ENCODE measurements around the gene C13orf46.

C13orf46 gene

GRCh38 chr13:113997845-113998751 lies 24.2 kb upstream of the C13orf46 start:
- ChIA-PET CTCF (interaction anchor here (1.0 kb wide), 1 partner anchor 45 kb away, joined by 3 read pairs; no protein-coding TSS in a partner anchor), POLR2A (no interaction called here)

GRCh38 chr13:113996912-113997745 lies 23.3 kb upstream of the C13orf46 start:
- POLR2A ChIA-PET = no interaction called here
- CTCF ChIA-PET = interaction anchor here (1.0 kb wide), 1 partner anchor 44 kb away, joined by 3 read pairs; no protein-coding TSS in a partner anchor
- Histone ChIP-seq H3K27me3 (replicated peaks in 2 of 5; ENCODE audit: control insufficient read depth in 4 of 5, insufficient read depth in 5 of 5, low read length in 4 of 5) (no peaks in the 10 kb centered on the region), H3K36me3 (ENCODE audit: control insufficient read depth in 4 of 4, insufficient read depth in 4 of 4, low read length in 3 of 4) (peaks cover 0 to 61% (median 29%) of the 10 kb centered on the region in 4 experiments), H3K4me1 (ENCODE audit: control extremely low read depth in 1 of 4, control insufficient read depth in 4 of 4, insufficient read depth in 4 of 4, low read length in 3 of 4) (no peaks in the 10 kb centered on the region), H3K27ac (ENCODE audit: insufficient read depth in 1 of 2, low read depth in 1 of 2, low read length in 2 of 2, poor library complexity in 1 of 2, severe bottlenecking in 2 of 2) (no peak overlapping the region), H3K4me3 (ENCODE audit: control insufficient read depth in 1 of 7, extremely low read depth in 1 of 7, insufficient read depth in 4 of 7, low read depth in 2 of 7, low read length in 6 of 7) (no peak overlapping the region), H3K9me3 (ENCODE audit: control extremely low read depth in 1 of 5, control insufficient read depth in 4 of 5, insufficient read depth in 2 of 5, low read depth in 1 of 5, low read length in 4 of 5) (no peaks in the 10 kb centered on the region)
- 96% methylated on average over 11 of the region's 13 CpGs for WGBS (ENCODE audit: insufficient coverage)
- no peak for DNase-seq

More at GRCh38 chr13:113997845-113998751, 24.2 kb upstream of the C13orf46 start:
- WGBS (ENCODE audit: insufficient coverage) = 95% methylated on average over 29 of the region's 29 CpGs
- Histone ChIP-seq H3K27me3 (replicated peaks in 2 of 5; ENCODE audit: control insufficient read depth in 4 of 5, insufficient read depth in 5 of 5, low read length in 4 of 5) (no peaks in the 10 kb centered on the region), H3K4me1 (ENCODE audit: control extremely low read depth in 1 of 4, control insufficient read depth in 4 of 4, insufficient read depth in 4 of 4, low read length in 3 of 4) (no peaks in the 10 kb centered on the region), H3K27ac (ENCODE audit: insufficient read depth in 1 of 2, low read depth in 1 of 2, low read length in 2 of 2, poor library complexity in 1 of 2, severe bottlenecking in 2 of 2) (no peak overlapping the region), H3K9me3 (ENCODE audit: control extremely low read depth in 1 of 5, control insufficient read depth in 4 of 5, insufficient read depth in 2 of 5, low read depth in 1 of 5, low read length in 4 of 5) (no peaks in the 10 kb centered on the region), H3K4me3 (ENCODE audit: control insufficient read depth in 1 of 7, extremely low read depth in 1 of 7, insufficient read depth in 4 of 7, low read depth in 2 of 7, low read length in 6 of 7) (no peak overlapping the region), H3K36me3 (ENCODE audit: control insufficient read depth in 4 of 4, insufficient read depth in 4 of 4, low read length in 3 of 4) (peaks cover 0 to 61% (median 23%) of the 10 kb centered on the region in 4 experiments)
- DNase-seq = no peak

GRCh38 chr13:113996081-113996911 lies 22.4 kb upstream of the C13orf46 start:
- POLR2A ChIA-PET = no interaction called here
- CTCF ChIA-PET = no interaction called here
- WGBS (ENCODE audit: insufficient coverage) = 98% methylated on average over 37 of the region's 38 CpGs
- H3K27me3 ChIP-seq (replicated peaks in 2 of 5; ENCODE audit: control insufficient read depth in 4 of 5, insufficient read depth in 5 of 5, low read length in 4 of 5) = no peaks in the 10 kb centered on the region
- no peak for DNase-seq
- H3K36me3 ChIP-seq (ENCODE audit: control insufficient read depth in 4 of 4, insufficient read depth in 4 of 4, low read length in 3 of 4) = peaks cover 5 to 62% (median 35%) of the 10 kb centered on the region in 4 experiments
- H3K9me3 ChIP-seq (ENCODE audit: control extremely low read depth in 1 of 5, control insufficient read depth in 4 of 5, insufficient read depth in 2 of 5, low read depth in 1 of 5, low read length in 4 of 5) = no peaks in the 10 kb centered on the region
- H3K4me3 ChIP-seq (ENCODE audit: control insufficient read depth in 1 of 7, extremely low read depth in 1 of 7, insufficient read depth in 4 of 7, low read depth in 2 of 7, low read length in 6 of 7) = no peak overlapping the region
- H3K27ac ChIP-seq (ENCODE audit: insufficient read depth in 1 of 2, low read depth in 1 of 2, low read length in 2 of 2, poor library complexity in 1 of 2, severe bottlenecking in 2 of 2) = no peak overlapping the region
- H3K4me1 ChIP-seq (ENCODE audit: control extremely low read depth in 1 of 4, control insufficient read depth in 4 of 4, insufficient read depth in 4 of 4, low read length in 3 of 4) = no peaks in the 10 kb centered on the region

GRCh38 chr13:113995051-113995601 lies 21.2 kb upstream of the C13orf46 start:
- Histone ChIP-seq H3K36me3 (ENCODE audit: control insufficient read depth in 4 of 4, insufficient read depth in 4 of 4, low read length in 3 of 4) (peaks cover 10 to 67% (median 45%) of the 10 kb centered on the region in 4 experiments), H3K9me3 (ENCODE audit: control extremely low read depth in 1 of 5, control insufficient read depth in 4 of 5, insufficient read depth in 2 of 5, low read depth in 1 of 5, low read length in 4 of 5) (peaks cover 0 to 8% (median 3%) of the 10 kb centered on the region in 5 experiments), H3K27ac (ENCODE audit: insufficient read depth in 1 of 2, low read depth in 1 of 2, low read length in 2 of 2, poor library complexity in 1 of 2, severe bottlenecking in 2 of 2) (no peak overlapping the region), H3K4me3 (ENCODE audit: control insufficient read depth in 1 of 7, extremely low read depth in 1 of 7, insufficient read depth in 4 of 7, low read depth in 2 of 7, low read length in 6 of 7) (no peak overlapping the region), H3K27me3 (replicated peaks in 2 of 5; ENCODE audit: control insufficient read depth in 4 of 5, insufficient read depth in 5 of 5, low read length in 4 of 5) (no peaks in the 10 kb centered on the region), H3K4me1 (ENCODE audit: control extremely low read depth in 1 of 4, control insufficient read depth in 4 of 4, insufficient read depth in 4 of 4, low read length in 3 of 4) (peaks cover 0 to 4% (median 0%) of the 10 kb centered on the region in 4 experiments)
- POLR2A ChIA-PET = no interaction called here
- CTCF ChIA-PET = interaction anchor here (0.9 to 1.6 kb wide), 4 partner anchors 14 to 233 kb away, joined by 3 to 5 read pairs (median 4); no protein-coding TSS in a partner anchor
- 94% methylated on average over 22 of the region's 23 CpGs for WGBS (ENCODE audit: insufficient coverage)
- DNase-seq = no peak

GRCh38 chr13:113992276-113993005 lies 18.6 kb upstream of the C13orf46 start:
- Histone ChIP-seq H3K27me3 (replicated peaks in 2 of 5; ENCODE audit: control insufficient read depth in 4 of 5, insufficient read depth in 5 of 5, low read length in 4 of 5) (no peaks in the 10 kb centered on the region), H3K36me3 (ENCODE audit: control insufficient read depth in 4 of 4, insufficient read depth in 4 of 4, low read length in 3 of 4) (peaks cover 10 to 60% (median 40%) of the 10 kb centered on the region in 4 experiments), H3K4me3 (ENCODE audit: control insufficient read depth in 1 of 7, extremely low read depth in 1 of 7, insufficient read depth in 4 of 7, low read depth in 2 of 7, low read length in 6 of 7) (no peak overlapping the region), H3K9me3 (ENCODE audit: control extremely low read depth in 1 of 5, control insufficient read depth in 4 of 5, insufficient read depth in 2 of 5, low read depth in 1 of 5, low read length in 4 of 5) (peaks cover 0 to 8% (median 3%) of the 10 kb centered on the region in 5 experiments), H3K27ac (ENCODE audit: insufficient read depth in 1 of 2, low read depth in 1 of 2, low read length in 2 of 2, poor library complexity in 1 of 2, severe bottlenecking in 2 of 2) (no peak overlapping the region), H3K4me1 (ENCODE audit: control extremely low read depth in 1 of 4, control insufficient read depth in 4 of 4, insufficient read depth in 4 of 4, low read length in 3 of 4) (peaks cover 0 to 6% (median 0%) of the 10 kb centered on the region in 4 experiments)
- POLR2A ChIA-PET = no interaction called here
- no peak for DNase-seq
- CTCF ChIA-PET = no interaction called here
- 98% methylated on average over 14 of the region's 21 CpGs for WGBS (ENCODE audit: insufficient coverage)

GRCh38 chr13:113991676-113992179 lies 17.9 kb upstream of the C13orf46 start:
- H3K36me3 ChIP-seq (ENCODE audit: control insufficient read depth in 4 of 4, insufficient read depth in 4 of 4, low read length in 3 of 4) = peaks cover 10 to 54% (median 35%) of the 10 kb centered on the region in 4 experiments
- POLR2A ChIA-PET = no interaction called here

More at GRCh38 chr13:113991676-113992179, 17.9 kb upstream of the C13orf46 start:
- CTCF ChIA-PET = no interaction called here
- Histone ChIP-seq H3K9me3 (ENCODE audit: control extremely low read depth in 1 of 5, control insufficient read depth in 4 of 5, insufficient read depth in 2 of 5, low read depth in 1 of 5, low read length in 4 of 5) (peaks cover 0 to 8% (median 3%) of the 10 kb centered on the region in 5 experiments), H3K27ac (ENCODE audit: insufficient read depth in 1 of 2, low read depth in 1 of 2, low read length in 2 of 2, poor library complexity in 1 of 2, severe bottlenecking in 2 of 2) (no peak overlapping the region), H3K4me3 (ENCODE audit: control insufficient read depth in 1 of 7, extremely low read depth in 1 of 7, insufficient read depth in 4 of 7, low read depth in 2 of 7, low read length in 6 of 7) (no peak overlapping the region), H3K4me1 (ENCODE audit: control extremely low read depth in 1 of 4, control insufficient read depth in 4 of 4, insufficient read depth in 4 of 4, low read length in 3 of 4) (peaks cover 0 to 6% (median 0%) of the 10 kb centered on the region in 4 experiments), H3K27me3 (replicated peaks in 2 of 5; ENCODE audit: control insufficient read depth in 4 of 5, insufficient read depth in 5 of 5, low read length in 4 of 5) (no peaks in the 10 kb centered on the region)
- 96% methylated on average over 10 of the region's 11 CpGs for WGBS (ENCODE audit: insufficient coverage)
- no peak for DNase-seq

Measured in common myeloid progenitor, CD34-positive (primary cell).